ENCODE results near the gene CTSK. TPM values are rescaled to one million over a fixed set of nuclear protein-coding genes. Genes with fewer than 3 reads are reported as not detected.

Gene CTSK
- total RNA-seq, 1 donor from 2014 or later = 1.8 TPM

DNA sequence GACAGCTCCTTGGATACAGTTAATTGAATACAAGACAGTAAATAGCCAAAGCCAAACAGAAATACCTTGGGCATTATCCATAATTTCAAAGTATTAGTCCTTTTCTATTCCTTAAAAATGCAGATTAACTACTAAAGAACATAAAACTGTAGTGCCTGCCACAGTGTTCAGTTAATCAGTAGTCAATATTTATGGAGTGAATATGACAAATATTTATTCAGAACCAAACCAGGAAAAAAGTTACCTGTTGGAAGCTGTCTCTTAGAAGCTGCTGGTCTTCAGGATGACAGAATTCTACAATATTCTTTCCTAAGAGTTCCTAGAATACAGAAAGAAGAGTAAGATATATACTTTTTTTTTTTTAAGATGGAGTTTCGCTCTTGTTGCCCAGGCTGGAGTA lies 18.2 kb upstream of the CTSK start:
- H3K9me3 Mint-ChIP-seq = no peaks in the 10 kb centered on the region
- peaks cover 24% of the 10 kb centered on the region for H3K36me3 Mint-ChIP-seq (ENCODE audit: low read depth)
- DNase-seq (ENCODE audit: low spot score) = no peak
- no peak overlapping the region for H3K4me3 Mint-ChIP-seq
- no peaks in the 10 kb centered on the region for H3K27me3 Mint-ChIP-seq (ENCODE audit: insufficient read depth)
- H3K4me1 Mint-ChIP-seq (ENCODE audit: low read depth) = peaks cover under 1% of the 10 kb centered on the region
- no peak overlapping the region for H3K27ac Mint-ChIP-seq
- intact Hi-C loops (cut with micrococcal nuclease) = loop anchor here (10.0 kb wide), 1 partner anchor 351 kb away; no protein-coding TSS in a partner anchor

DNA sequence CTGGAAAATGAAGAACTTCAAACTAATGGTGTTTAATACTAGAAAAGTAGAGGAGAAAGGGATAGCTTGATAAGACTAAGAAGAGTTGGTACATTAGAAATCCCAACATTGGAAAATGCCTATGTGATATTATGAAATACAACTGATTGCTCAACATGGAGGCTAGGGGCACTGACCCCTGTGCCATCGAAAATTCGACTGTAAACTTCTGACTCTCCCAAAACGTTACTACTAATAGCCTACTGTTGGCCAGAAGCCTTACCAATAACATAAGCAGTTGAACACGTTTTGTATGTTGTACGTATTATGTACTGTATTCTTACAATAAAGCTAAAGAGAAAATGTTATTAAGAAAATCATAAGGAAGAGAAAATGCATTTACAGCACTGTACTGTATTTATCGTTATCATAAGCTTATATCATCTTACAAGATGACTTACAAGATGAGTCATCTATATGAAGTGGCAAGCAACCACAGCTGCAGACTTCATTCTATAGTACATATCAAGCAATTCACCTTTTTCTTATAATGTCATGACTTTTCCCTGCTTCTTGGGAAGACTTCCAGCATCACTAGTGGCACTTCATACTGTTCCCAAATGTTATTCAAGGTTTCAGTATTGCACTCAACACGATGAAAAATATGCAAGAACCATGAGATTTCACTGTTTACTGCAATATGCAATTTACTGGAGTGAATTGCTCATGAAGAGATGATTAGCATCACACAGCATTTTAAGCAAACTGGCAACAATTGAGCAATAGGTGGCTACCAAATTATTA lies 12.9 kb upstream of the CTSK start:
- intact Hi-C loops (cut with micrococcal nuclease) = loop anchor here (10.0 kb wide), 1 partner anchor 346 kb away; no protein-coding TSS in a partner anchor
- Mint-ChIP-seq H3K4me1 (ENCODE audit: low read depth) (peaks cover 7% of the 10 kb centered on the region), H3K27me3 (ENCODE audit: insufficient read depth) (no peaks in the 10 kb centered on the region), H3K27ac (no peak overlapping the region), H3K4me3 (no peak overlapping the region), H3K36me3 (ENCODE audit: low read depth) (peaks cover 16% of the 10 kb centered on the region), H3K9me3 (no peaks in the 10 kb centered on the region)
- DNase-seq (ENCODE audit: low spot score) = no peak

GRCh38 chr1:150815871-150816270 lies 7.8 kb upstream of the CTSK start:
- Mint-ChIP-seq H3K4me1 (ENCODE audit: low read depth) (peaks cover 2% of the 10 kb centered on the region), H3K27ac (no peak overlapping the region), H3K4me3 (no peak overlapping the region), H3K36me3 (ENCODE audit: low read depth) (peaks cover 21% of the 10 kb centered on the region), H3K9me3 (no peaks in the 10 kb centered on the region), H3K27me3 (ENCODE audit: insufficient read depth) (no peaks in the 10 kb centered on the region)
- DNase-seq (ENCODE audit: low spot score) = no peak
- intact Hi-C loops (cut with micrococcal nuclease) = no loop called here

GRCh38 chr1:150813028-150813707 lies 5.1 kb upstream of the CTSK start:
- Mint-ChIP-seq H3K27me3 (ENCODE audit: insufficient read depth) (no peaks in the 10 kb centered on the region), H3K4me1 (ENCODE audit: low read depth) (peaks cover 2% of the 10 kb centered on the region), H3K9me3 (no peaks in the 10 kb centered on the region), H3K27ac (no peak overlapping the region), H3K4me3 (no peak overlapping the region), H3K36me3 (ENCODE audit: low read depth) (peaks cover 20% of the 10 kb centered on the region)
- DNase-seq (ENCODE audit: low spot score) = no peak
- intact Hi-C loops (cut with micrococcal nuclease) = no loop called here

GRCh38 chr1:150810958-150811659 lies 3.0 kb upstream of the CTSK start:
- Mint-ChIP-seq H3K36me3 (ENCODE audit: low read depth) (peaks cover 12% of the 10 kb centered on the region), H3K9me3 (no peaks in the 10 kb centered on the region), H3K4me3 (no peak overlapping the region), H3K27ac (no peak overlapping the region), H3K4me1 (ENCODE audit: low read depth) (peaks cover 10% of the 10 kb centered on the region), H3K27me3 (ENCODE audit: insufficient read depth) (no peaks in the 10 kb centered on the region)
- intact Hi-C loops (cut with micrococcal nuclease) = no loop called here
- DNase-seq (ENCODE audit: low spot score) = no peak

- Mint-ChIP-seq H3K27me3 (ENCODE audit: insufficient read depth) (no peaks in the 10 kb centered on the region), H3K9me3 (no peaks in the 10 kb centered on the region), H3K4me3 (no peak overlapping the region), H3K36me3 (ENCODE audit: low read depth) (peaks cover 8% of the 10 kb centered on the region), H3K27ac (no peak overlapping the region), H3K4me1 (ENCODE audit: low read depth) (peaks cover 10% of the 10 kb centered on the region)
- intact Hi-C loops (cut with micrococcal nuclease) = no loop called here
- DNase-seq (ENCODE audit: low spot score) = no peak
Measured at GRCh38 chr1:150809651-150810050, 1.6 kb upstream of the CTSK start.

DNA sequence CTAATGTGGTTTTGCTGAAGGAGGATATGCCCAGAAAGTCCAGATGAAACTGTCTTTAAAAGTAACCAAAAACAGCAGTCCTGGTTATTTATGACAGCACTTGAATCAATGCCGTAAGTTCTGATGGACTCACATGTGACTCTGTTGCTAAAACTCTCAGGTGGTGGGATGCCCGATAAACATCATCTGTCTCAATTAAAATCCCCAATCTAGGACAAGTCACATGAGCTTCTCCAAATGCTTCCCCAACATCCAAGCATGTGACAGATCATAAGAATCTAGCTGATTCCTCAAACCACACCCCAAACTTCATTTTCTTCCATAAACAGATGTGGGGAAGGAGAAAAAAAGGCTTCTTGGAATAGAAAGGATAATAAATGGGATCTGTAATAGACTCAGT lies 786 bp upstream of the CTSK start:
- no peaks in the 10 kb centered on the region for H3K27me3 Mint-ChIP-seq (ENCODE audit: insufficient read depth)
- no peak overlapping the region for H3K4me3 Mint-ChIP-seq
- peaks cover 4% of the 10 kb centered on the region for H3K36me3 Mint-ChIP-seq (ENCODE audit: low read depth)
- H3K4me1 Mint-ChIP-seq (ENCODE audit: low read depth) = peaks cover 10% of the 10 kb centered on the region
- intact Hi-C loops (cut with micrococcal nuclease) = no loop called here
- H3K9me3 Mint-ChIP-seq = no peaks in the 10 kb centered on the region
- no peak overlapping the region for H3K27ac Mint-ChIP-seq
- DNase-seq (ENCODE audit: low spot score) = no peak

GRCh38 chr1:150807249-150808023 lies 624 bp downstream of the CTSK start:
- DNase-seq (ENCODE audit: low spot score) = no peak
- intact Hi-C loops (cut with micrococcal nuclease) = no loop called here
- peaks cover 8% of the 10 kb centered on the region for H3K36me3 Mint-ChIP-seq (ENCODE audit: low read depth)
- peaks cover 10% of the 10 kb centered on the region for H3K4me1 Mint-ChIP-seq (ENCODE audit: low read depth)
- H3K4me3 Mint-ChIP-seq = no peak overlapping the region
- no peaks in the 10 kb centered on the region for H3K27me3 Mint-ChIP-seq (ENCODE audit: insufficient read depth)
- no peaks in the 10 kb centered on the region for H3K9me3 Mint-ChIP-seq
- no peak overlapping the region for H3K27ac Mint-ChIP-seq

GRCh38 chr1:150805899-150806298 lies 2.2 kb downstream of the CTSK start:
- Mint-ChIP-seq H3K36me3 (ENCODE audit: low read depth) (peaks cover 8% of the 10 kb centered on the region), H3K9me3 (no peaks in the 10 kb centered on the region), H3K4me3 (no peak overlapping the region), H3K27ac (no peak overlapping the region), H3K4me1 (ENCODE audit: low read depth) (peaks cover 10% of the 10 kb centered on the region), H3K27me3 (ENCODE audit: insufficient read depth) (no peaks in the 10 kb centered on the region)
- intact Hi-C loops (cut with micrococcal nuclease) = no loop called here
- no peak for DNase-seq (ENCODE audit: low spot score)

DNA sequence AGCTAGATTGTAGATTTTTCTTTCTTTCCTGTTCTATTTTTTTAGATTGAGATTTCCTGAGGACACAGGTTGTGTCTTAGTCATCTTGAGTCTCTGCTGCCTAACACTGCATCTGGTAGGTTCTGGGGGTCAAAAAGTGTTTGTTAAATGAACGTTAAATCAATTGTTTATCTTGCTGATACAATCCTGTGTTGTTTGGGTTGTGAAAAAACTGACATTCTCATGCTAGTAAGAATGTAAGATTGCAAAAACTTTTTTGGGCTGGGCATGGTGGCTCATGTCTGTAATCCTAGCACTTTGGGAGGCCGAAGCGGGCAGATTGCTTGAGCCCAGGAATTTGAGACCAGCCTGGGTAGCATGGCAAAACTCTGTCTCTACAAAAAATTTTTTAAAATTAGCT lies 3.4 kb downstream of the CTSK start:
- H3K4me3 Mint-ChIP-seq = no peak overlapping the region
- no peaks in the 10 kb centered on the region for H3K9me3 Mint-ChIP-seq
- peaks cover 10% of the 10 kb centered on the region for H3K4me1 Mint-ChIP-seq (ENCODE audit: low read depth)
- DNase-seq (ENCODE audit: low spot score) = no peak
- peaks cover 8% of the 10 kb centered on the region for H3K36me3 Mint-ChIP-seq (ENCODE audit: low read depth)
- H3K27ac Mint-ChIP-seq = no peak overlapping the region
- intact Hi-C loops (cut with micrococcal nuclease) = no loop called here
- no peaks in the 10 kb centered on the region for H3K27me3 Mint-ChIP-seq (ENCODE audit: insufficient read depth)

GRCh38 chr1:150799089-150799488 lies 9.0 kb downstream of the CTSK start:
- H3K27ac Mint-ChIP-seq = no peak overlapping the region
- H3K36me3 Mint-ChIP-seq (ENCODE audit: low read depth) = peaks cover 19% of the 10 kb centered on the region
- H3K4me3 Mint-ChIP-seq = no peak overlapping the region
- no peaks in the 10 kb centered on the region for H3K27me3 Mint-ChIP-seq (ENCODE audit: insufficient read depth)
- H3K9me3 Mint-ChIP-seq = no peaks in the 10 kb centered on the region
- H3K4me1 Mint-ChIP-seq (ENCODE audit: low read depth) = no peaks in the 10 kb centered on the region
- intact Hi-C loops (cut with micrococcal nuclease) = no loop called here
- DNase-seq (ENCODE audit: low spot score) = no peak

- H3K4me1 Mint-ChIP-seq (ENCODE audit: low read depth) = no peaks in the 10 kb centered on the region
- H3K27ac Mint-ChIP-seq = no peak overlapping the region
- peaks cover 19% of the 10 kb centered on the region for H3K36me3 Mint-ChIP-seq (ENCODE audit: low read depth)
- no peaks in the 10 kb centered on the region for H3K27me3 Mint-ChIP-seq (ENCODE audit: insufficient read depth)
- no peak for DNase-seq (ENCODE audit: low spot score)
- intact Hi-C loops (cut with micrococcal nuclease) = no loop called here
- no peak overlapping the region for H3K4me3 Mint-ChIP-seq
- H3K9me3 Mint-ChIP-seq = no peaks in the 10 kb centered on the region
Measured at GRCh38 chr1:150798525-150798924, 9.5 kb downstream of the CTSK start.
